Omental fat pad (tissue), 4 donors: ENCODE data around the gene ALK. TPM values are rescaled to one million over a fixed set of nuclear protein-coding genes. Genes with fewer than 3 reads are reported as not detected.

Experiments
- ATAC-seq: fragments of 150-250 bp; one replicate; pipeline ENCODE4 v1.9.1; 2016; ENCODE audit warnings: mild to moderate bottlenecking, moderate library complexity; ENCODE audit not compliant: low FRiP score
- DNase-seq: peaks from one replicate; pipeline ENCODE4 v3.0.0-alpha.2; 2019; ENCODE audit warnings: low spot score
- total RNA-seq, 4 donors: library from RNA; depleted of rRNA; stranded (reverse); fragments of >200 nt; gene quantifications; one replicate each; pipeline ENCODE4 v1.1.0, GENCODE V29; 2016
- TF ChIP-seq, protein P1 (sequence below), 3 donors: fragments of 450-650 bp; IDR thresholded peaks; one replicate each; pipeline ENCODE4 v1.5.1; 2016 to 2017; ENCODE audit warnings: antibody characterized with exemption in 3 of 3, mild to moderate bottlenecking in 3 of 3, moderate library complexity in 2 of 3

Gene ALK
- total RNA-seq, 4 donors from 2014 or later, result 0.12 to 2.2 (median 0.44) TPM; not detected in 1

DNA sequence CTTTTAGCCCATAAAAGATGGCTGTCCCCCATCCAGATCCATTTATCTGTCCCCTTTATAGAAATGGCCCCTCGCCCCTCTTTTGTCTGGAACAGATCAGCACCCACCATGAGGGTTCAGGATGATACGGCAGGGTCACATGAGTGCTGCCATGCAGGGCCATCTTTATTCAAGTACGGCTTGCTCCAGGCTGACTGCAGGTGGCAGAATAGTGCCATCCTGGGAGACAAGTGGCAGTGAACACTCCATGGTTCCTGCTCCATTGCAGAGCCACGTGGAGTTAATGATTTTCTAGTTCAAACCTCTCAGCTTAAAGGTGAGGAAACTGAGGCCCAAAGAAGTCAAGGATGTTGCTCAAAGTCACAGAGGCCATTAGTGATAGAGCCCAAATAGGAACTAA, 625.5 kb downstream of the ALK start:
- TF ChIP-seq, protein P1, sequence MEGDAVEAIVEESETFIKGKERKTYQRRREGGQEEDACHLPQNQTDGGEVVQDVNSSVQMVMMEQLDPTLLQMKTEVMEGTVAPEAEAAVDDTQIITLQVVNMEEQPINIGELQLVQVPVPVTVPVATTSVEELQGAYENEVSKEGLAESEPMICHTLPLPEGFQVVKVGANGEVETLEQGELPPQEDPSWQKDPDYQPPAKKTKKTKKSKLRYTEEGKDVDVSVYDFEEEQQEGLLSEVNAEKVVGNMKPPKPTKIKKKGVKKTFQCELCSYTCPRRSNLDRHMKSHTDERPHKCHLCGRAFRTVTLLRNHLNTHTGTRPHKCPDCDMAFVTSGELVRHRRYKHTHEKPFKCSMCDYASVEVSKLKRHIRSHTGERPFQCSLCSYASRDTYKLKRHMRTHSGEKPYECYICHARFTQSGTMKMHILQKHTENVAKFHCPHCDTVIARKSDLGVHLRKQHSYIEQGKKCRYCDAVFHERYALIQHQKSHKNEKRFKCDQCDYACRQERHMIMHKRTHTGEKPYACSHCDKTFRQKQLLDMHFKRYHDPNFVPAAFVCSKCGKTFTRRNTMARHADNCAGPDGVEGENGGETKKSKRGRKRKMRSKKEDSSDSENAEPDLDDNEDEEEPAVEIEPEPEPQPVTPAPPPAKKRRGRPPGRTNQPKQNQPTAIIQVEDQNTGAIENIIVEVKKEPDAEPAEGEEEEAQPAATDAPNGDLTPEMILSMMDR (IDR thresholded peaks at IDR 0.05), result no peak
- ATAC-seq (no peak), DNase-seq (no peak)

DNA sequence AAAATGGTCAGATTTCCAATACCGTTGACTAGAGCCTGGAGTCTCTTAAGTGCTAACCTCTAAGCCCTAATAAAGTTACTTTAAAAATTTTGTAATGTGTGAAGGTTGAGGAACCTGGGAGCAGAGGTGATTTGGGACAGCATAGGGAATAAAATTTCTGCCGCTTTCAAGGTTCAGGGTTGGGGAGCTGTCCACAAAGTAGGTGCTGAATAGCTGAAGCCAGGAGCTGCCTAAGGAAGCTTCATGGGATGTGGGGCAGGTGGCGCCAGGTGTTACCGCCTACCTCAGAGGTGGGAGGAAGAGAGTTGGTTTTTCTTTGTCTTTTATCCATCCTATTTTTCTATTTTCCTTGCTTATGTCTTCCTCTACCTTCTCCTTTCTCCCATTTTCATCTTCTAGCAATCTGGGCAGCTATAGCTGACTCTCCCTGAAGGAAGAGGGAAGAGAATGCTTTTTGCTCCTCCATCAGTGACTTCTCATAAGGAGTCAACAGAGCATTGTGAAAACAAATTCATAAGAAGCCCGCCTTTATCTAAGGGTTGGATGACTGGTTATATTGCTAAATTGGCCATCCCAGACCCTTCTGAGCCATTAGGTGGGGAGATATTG, 627.5 kb downstream of the ALK start:
- ATAC-seq, result no peak
- no peak for DNase-seq

GRCh38 chr2:29290293-29291047, 630.9 kb downstream of the ALK start:
- TF ChIP-seq, protein P1 (IDR thresholded peaks at IDR 0.05), result no peak
- ATAC-seq (no peak), DNase-seq (no peak)

More for the DNA sequence above, 627.5 kb downstream of the ALK start:
- TF ChIP-seq, protein P1 (IDR thresholded peaks at IDR 0.05), result no peak

- TF ChIP-seq, protein P1 (IDR thresholded peaks at IDR 0.05), result no peak
- DNase-seq, result no peak
- ATAC-seq, result no peak
Observed at GRCh38 chr2:29284671-29285070, 636.7 kb downstream of the ALK start.

DNA sequence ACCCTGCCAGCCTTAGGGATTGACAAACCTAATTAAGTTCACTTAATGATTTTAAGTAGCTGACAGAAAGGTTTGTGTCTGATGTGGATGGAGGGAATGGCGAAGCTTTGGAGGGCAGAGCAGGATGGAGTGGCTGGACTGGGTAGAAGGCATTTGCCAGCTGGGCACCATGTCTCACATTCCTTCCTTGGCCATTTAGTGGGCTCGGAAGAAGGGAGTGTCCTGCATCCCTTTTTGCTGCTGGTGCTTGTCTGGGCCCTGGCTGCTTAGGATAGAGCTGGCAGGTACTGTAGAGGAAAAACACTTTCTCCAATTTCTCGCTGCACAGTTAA, 639.5 kb downstream of the ALK start:
- no peak for ATAC-seq
- no peak for DNase-seq
- TF ChIP-seq, protein P1 (IDR thresholded peaks at IDR 0.05), result no peak

DNA sequence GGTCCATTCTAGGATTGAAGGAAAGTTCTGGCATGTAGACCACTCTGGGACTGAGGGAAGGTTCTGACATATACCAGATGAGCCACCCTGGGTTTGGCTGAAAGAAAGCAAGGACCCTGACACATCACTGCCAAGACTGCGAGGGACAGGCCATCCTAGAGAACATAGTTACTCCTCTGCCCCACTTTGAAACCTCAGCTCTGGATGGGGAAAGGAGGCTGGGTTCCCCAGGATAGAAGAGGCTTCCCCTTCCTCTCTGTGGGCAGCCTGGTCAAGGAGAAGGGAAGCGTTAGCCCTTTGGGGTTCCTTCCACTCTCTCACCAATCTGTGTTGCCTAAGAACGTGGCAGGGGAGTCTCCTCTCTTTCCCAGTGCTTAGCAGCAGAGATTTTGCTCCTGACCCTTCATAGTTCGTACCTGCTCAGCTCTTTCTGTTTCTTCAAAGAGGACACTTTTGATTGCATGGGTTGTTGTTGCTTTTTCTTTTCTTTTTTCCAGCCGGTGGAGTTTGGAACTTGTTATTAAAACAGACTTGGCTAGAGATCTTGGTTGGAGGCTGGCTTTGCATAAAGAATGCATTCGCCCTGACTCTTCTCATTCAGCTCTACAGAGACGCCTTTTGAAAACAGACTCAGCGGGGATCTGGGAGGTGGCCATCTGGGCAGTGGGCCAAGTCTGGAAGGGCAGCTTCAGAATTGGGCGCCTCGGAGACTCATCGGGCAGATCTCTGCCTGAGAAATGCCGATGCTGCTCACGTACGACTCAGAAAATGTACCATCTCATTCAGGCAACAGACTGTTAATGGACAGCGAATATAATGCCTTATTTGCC, 640.1 kb downstream of the ALK start:
- TF ChIP-seq, protein P1 (IDR thresholded peaks at IDR 0.05), result no peak
- DNase-seq (no peak), ATAC-seq (peak; percentile 66)
